Prostate gland (tissue), 2 donors: ENCODE data around the gene AOC2. TPM values are rescaled to one million over a fixed set of nuclear protein-coding genes. Genes with fewer than 3 reads are reported as not detected.

Experiments
- DNase-seq: peaks from one replicate; pipeline ENCODE4 v3.0.0-alpha.2; 2019; ENCODE audit warnings: low spot score
- H3K27ac ChIP-seq, 2 donors: fragments of 200-600 bp; sonication (generic); 2 replicates each; pipeline ENCODE4 v1.5.1; 2017 to 2019
- H3K27me3 ChIP-seq: fragments of 200-600 bp; sonication (generic); replicated peaks from 2 replicates; pipeline ENCODE4 v1.5.1; 2019; ENCODE audit not compliant: insufficient read depth
- H3K36me3 ChIP-seq, 2 donors: fragments of 200-600 bp; sonication (generic); 1 replicate in 1 of 2; 2 replicates in 1 of 2; pipeline versions ENCODE4 v1.5.1 to v1.8.1; 2017 to 2019
- H3K4me1 ChIP-seq: fragments of 200-600 bp; sonication (generic); replicated peaks from 2 replicates; pipeline ENCODE4 v1.5.1; 2019
- H3K4me3 ChIP-seq, 2 donors: fragments of 200-600 bp; sonication (generic); 2 replicates each; pipeline ENCODE4 v1.5.1; 2017 to 2019
- H3K9me3 ChIP-seq: fragments of 200-600 bp; sonication (generic); 2 replicates; pipeline ENCODE4 v1.5.1; 2017
- POLR2A ChIP-seq: fragments of 450-650 bp; IDR thresholded peaks from one replicate; pipeline ENCODE4 v1.6.1; 2016; ENCODE audit warnings: antibody characterized with exemption, mild to moderate bottlenecking
- POLR2AphosphoS5 ChIP-seq: sonication (generic); formaldehyde crosslinking; IDR thresholded peaks from one replicate; pipeline ENCODE4 v1.6.1; 2017; ENCODE audit warnings: antibody characterized with exemption
- WGBS: methylation state at CpG from one replicate; pipeline ENCODE4 v1.1.5; 2018; 5-methylcytosine and 5-hydroxymethylcytosine counted together
- intact Hi-C: fragments of 100-400 bp; cut with DNase I; formaldehyde crosslinking; loops from one replicate; pipeline ENCODE4 v1.14.2; 2022
- total RNA-seq, 2 donors: library from RNA; depleted of rRNA; stranded (reverse); fragments of >200 nt; gene quantifications; one replicate each; pipeline ENCODE4 v1.1.0, GENCODE V29; 2016
- TF ChIP-seq, protein P1 (sequence below), 4 experiments: fragments of 200-600 bp in 2 of 4; fragments of 450-650 bp in 2 of 4; sonication (generic) in 2 of 4; IDR thresholded peaks; 1 replicate in 3 of 4; 2 replicates in 1 of 4; pipeline ENCODE4 v1.5.1; 2016 to 2019; ENCODE audit warnings: antibody characterized with exemption in 4 of 4, mild to moderate bottlenecking in 2 of 4, moderate library complexity in 2 of 4

Gene AOC2
- total RNA-seq, 2 donors from 2014 or later, result 0.27 to 4.9 TPM

DNA sequence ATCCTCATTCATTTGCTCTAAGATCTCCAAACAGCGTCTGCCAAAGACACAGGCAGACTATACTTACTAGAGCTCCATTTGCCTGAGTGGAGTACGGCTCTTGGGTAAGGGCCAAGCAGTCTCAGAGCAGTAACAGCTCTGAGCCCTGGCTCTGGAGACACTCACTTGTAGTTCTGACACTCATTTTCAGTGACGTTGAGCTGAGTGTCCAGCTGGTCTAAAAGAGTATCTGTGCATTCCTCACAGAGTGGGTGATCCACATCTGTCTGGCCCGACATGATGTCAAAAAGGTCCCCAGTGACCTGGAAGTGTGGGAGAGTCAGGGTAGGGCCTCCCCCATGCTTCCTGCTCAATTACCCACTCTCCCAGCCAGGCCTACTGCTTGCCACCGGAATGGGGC lies 26.0 kb upstream of the AOC2 start:
- intact Hi-C loops, result no loop called here

DNA sequence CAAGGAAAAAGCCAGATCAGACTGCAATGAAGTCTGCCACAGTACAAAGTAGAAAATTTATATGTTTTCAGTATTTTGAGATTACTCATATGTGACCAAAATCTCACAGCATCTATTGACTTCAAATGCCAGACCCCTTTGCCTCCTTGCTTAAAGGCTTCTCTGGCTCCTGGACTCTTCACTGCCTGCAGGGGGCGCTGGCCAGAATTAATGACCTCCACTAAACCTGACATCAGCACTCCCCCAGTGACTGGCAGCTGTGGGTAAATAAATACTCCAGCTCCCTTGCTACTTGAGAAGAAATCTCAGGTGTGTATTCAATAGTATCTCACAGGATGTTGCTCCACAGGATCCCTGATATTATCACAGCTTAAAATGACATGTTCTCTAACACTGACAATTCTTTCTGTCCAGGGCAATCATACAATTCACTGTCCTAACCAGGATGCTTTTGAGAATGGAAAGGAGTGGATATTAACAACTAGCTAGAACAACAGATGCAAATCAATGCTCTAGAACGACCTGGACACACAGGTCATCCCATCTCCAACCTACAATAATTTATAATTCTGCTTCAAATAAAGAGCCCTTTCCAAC lies 24.3 kb upstream of the AOC2 start:
- no peak for DNase-seq
- Histone ChIP-seq H3K27ac (no peak overlapping the region), H3K36me3 (peaks cover 19 to 25% of the 10 kb centered on the region in 2 donors), H3K9me3 (no peaks in the 10 kb centered on the region), H3K4me3 (no peak overlapping the region), H3K27me3 (no peaks in the 10 kb centered on the region), H3K4me1 (no peaks in the 10 kb centered on the region)
- no peak for TF ChIP-seq POLR2AphosphoS5
- TF ChIP-seq, protein P1, sequence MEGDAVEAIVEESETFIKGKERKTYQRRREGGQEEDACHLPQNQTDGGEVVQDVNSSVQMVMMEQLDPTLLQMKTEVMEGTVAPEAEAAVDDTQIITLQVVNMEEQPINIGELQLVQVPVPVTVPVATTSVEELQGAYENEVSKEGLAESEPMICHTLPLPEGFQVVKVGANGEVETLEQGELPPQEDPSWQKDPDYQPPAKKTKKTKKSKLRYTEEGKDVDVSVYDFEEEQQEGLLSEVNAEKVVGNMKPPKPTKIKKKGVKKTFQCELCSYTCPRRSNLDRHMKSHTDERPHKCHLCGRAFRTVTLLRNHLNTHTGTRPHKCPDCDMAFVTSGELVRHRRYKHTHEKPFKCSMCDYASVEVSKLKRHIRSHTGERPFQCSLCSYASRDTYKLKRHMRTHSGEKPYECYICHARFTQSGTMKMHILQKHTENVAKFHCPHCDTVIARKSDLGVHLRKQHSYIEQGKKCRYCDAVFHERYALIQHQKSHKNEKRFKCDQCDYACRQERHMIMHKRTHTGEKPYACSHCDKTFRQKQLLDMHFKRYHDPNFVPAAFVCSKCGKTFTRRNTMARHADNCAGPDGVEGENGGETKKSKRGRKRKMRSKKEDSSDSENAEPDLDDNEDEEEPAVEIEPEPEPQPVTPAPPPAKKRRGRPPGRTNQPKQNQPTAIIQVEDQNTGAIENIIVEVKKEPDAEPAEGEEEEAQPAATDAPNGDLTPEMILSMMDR (IDR thresholded peaks at IDR 0.05), result peak; percentile 10 to 53 (median 24)
- TF ChIP-seq POLR2A, result no peak
- intact Hi-C loops, result loop anchor here (5.0 kb wide), 1 partner anchor 98 kb away; no protein-coding TSS in a partner anchor
- WGBS, result 45% methylated on average over 2 of the region's 2 CpGs

More for the DNA sequence above, 26.0 kb upstream of the AOC2 start:
- Histone ChIP-seq H3K4me1 (no peaks in the 10 kb centered on the region), H3K27me3 (no peaks in the 10 kb centered on the region), H3K27ac (no peak overlapping the region), H3K9me3 (no peaks in the 10 kb centered on the region), H3K36me3 (peaks cover 19 to 25% of the 10 kb centered on the region in 2 donors), H3K4me3 (no peak overlapping the region)
- DNase-seq, result no peak
- WGBS, result 88% methylated on average over 5 of the region's 5 CpGs
- TF ChIP-seq POLR2A (no peak), POLR2AphosphoS5 (no peak)
- TF ChIP-seq, protein P1 (IDR thresholded peaks at IDR 0.05), result no peak

DNA sequence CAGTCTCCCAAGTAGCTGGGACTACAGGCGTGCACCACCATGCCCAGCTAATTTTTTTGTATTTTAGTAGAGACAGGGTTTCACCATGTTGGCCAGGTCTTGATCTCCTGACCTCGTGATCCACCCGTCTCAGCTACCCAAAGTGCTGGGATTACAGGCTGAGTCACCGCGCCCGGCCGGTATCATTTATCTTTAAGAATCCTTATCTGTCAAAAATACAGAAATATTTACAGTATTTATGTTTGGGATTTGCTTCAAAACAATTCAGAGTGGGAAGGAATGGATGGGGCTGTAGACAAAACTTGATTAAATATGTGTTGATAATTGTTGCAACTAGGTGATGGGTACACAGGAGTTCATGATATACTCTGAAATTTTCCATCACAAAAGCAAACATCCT lies 23.2 kb upstream of the AOC2 start:
- Histone ChIP-seq H3K27ac (no peak overlapping the region), H3K9me3 (no peaks in the 10 kb centered on the region), H3K27me3 (no peaks in the 10 kb centered on the region), H3K4me1 (no peaks in the 10 kb centered on the region), H3K36me3 (peaks cover 11 to 25% of the 10 kb centered on the region in 2 donors), H3K4me3 (no peak overlapping the region)
- 92% methylated on average over 7 of the region's 7 CpGs for WGBS
- no peak for TF ChIP-seq POLR2A
- TF ChIP-seq, protein P1 (IDR thresholded peaks at IDR 0.05), result no peak
- TF ChIP-seq POLR2AphosphoS5, result no peak
- DNase-seq, result no peak
- intact Hi-C loops, result loop anchor here (5.0 kb wide), 1 partner anchor 99 kb away; no protein-coding TSS in a partner anchor

DNA sequence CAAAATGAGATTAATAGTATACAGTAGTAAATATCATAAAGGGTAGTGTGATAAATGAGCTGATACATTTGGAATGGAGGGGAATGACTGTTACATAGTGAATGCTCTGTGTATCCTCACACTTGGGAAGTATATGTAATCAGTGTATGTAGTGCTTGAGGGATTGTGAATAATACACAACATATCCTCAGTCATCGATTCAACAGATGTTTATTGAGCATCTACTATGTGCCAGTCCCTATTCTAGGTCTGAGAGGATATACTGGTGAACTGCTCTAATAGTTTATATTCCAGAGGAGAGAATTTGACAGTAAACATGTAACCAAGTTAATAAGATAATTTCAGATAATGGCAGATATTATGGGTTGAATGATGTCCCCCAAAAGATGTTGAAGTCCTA lies 16.9 kb upstream of the AOC2 start:
- no peak overlapping the region for H3K27ac ChIP-seq
- intact Hi-C loops, result no loop called here

More for the DNA sequence above, 16.9 kb upstream of the AOC2 start:
- Histone ChIP-seq H3K27me3 (no peaks in the 10 kb centered on the region), H3K4me3 (no peak overlapping the region), H3K4me1 (no peaks in the 10 kb centered on the region), H3K36me3 (no peaks in the 10 kb centered on the region), H3K9me3 (no peaks in the 10 kb centered on the region)
- TF ChIP-seq POLR2A, result no peak
- TF ChIP-seq, protein P1 (IDR thresholded peaks at IDR 0.05), result no peak
- TF ChIP-seq POLR2AphosphoS5, result no peak
- no peak for DNase-seq
- 94% methylated on average over 1 of the region's 1 CpG for WGBS
